ENCODE data around the gene SLC2A13.

DNA sequence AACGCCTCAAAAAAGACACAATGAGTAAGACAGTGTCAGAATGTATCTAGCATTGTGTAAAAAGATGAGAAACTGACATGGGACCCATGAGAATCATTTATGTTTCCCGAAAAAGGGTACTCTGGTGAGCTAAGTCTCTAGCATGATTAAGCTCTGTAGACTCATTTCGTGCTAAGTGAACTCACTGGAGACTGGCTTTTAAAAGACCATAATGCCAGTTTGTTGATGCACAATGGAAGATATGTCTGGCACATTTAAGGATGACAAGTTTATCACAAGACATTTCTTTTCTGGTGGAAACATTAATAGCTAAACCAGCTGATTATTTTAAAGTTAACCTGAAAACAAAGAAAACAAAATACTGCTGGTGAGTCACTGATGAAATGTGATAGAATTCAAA is 233.5 kb downstream of the SLC2A13 start:
- TF ChIP-seq POLR2A (IDR thresholded peaks at IDR 0.05) (no peak), POLR2AphosphoS5 (IDR thresholded peaks at IDR 0.05) (no peak)
- TF ChIP-seq, protein P1, sequence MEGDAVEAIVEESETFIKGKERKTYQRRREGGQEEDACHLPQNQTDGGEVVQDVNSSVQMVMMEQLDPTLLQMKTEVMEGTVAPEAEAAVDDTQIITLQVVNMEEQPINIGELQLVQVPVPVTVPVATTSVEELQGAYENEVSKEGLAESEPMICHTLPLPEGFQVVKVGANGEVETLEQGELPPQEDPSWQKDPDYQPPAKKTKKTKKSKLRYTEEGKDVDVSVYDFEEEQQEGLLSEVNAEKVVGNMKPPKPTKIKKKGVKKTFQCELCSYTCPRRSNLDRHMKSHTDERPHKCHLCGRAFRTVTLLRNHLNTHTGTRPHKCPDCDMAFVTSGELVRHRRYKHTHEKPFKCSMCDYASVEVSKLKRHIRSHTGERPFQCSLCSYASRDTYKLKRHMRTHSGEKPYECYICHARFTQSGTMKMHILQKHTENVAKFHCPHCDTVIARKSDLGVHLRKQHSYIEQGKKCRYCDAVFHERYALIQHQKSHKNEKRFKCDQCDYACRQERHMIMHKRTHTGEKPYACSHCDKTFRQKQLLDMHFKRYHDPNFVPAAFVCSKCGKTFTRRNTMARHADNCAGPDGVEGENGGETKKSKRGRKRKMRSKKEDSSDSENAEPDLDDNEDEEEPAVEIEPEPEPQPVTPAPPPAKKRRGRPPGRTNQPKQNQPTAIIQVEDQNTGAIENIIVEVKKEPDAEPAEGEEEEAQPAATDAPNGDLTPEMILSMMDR (IDR thresholded peaks at IDR 0.05 in 8 of 11, conservative IDR thresholded peaks at IDR 0.05 in 3 of 11): no peak
